ENCODE results near the gene MX2.

Gene MX2

GRCh38 chr21:41399246-41399800 lies 37.5 kb downstream of the MX2 start:
- DNase-seq (ENCODE audit: low spot score) (no peak), ATAC-seq (ENCODE audit: low read depth) (no peak)
- Histone ChIP-seq H3K27ac (ENCODE audit: poor library complexity, severe bottlenecking) (no peak overlapping the region), H3K4me1 (ENCODE audit: insufficient read depth, poor library complexity, severe bottlenecking) (no peaks in the 10 kb centered on the region), H3K9me3 (ENCODE audit: severe bottlenecking) (no peaks in the 10 kb centered on the region), H3K27me3 (ENCODE audit: insufficient read depth, poor library complexity, severe bottlenecking) (no peaks in the 10 kb centered on the region), H3K4me3 (ENCODE audit: severe bottlenecking) (no peak overlapping the region), H3K36me3 (ENCODE audit: low read depth) (no peaks in the 10 kb centered on the region)
- TF ChIP-seq, protein P1, sequence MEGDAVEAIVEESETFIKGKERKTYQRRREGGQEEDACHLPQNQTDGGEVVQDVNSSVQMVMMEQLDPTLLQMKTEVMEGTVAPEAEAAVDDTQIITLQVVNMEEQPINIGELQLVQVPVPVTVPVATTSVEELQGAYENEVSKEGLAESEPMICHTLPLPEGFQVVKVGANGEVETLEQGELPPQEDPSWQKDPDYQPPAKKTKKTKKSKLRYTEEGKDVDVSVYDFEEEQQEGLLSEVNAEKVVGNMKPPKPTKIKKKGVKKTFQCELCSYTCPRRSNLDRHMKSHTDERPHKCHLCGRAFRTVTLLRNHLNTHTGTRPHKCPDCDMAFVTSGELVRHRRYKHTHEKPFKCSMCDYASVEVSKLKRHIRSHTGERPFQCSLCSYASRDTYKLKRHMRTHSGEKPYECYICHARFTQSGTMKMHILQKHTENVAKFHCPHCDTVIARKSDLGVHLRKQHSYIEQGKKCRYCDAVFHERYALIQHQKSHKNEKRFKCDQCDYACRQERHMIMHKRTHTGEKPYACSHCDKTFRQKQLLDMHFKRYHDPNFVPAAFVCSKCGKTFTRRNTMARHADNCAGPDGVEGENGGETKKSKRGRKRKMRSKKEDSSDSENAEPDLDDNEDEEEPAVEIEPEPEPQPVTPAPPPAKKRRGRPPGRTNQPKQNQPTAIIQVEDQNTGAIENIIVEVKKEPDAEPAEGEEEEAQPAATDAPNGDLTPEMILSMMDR (IDR thresholded peaks at IDR 0.05; ENCODE audit: poor library complexity, severe bottlenecking) = no peak

GRCh38 chr21:41402231-41402630 lies 40.4 kb downstream of the MX2 start:
- no peaks in the 10 kb centered on the region for H3K4me1 ChIP-seq (ENCODE audit: insufficient read depth, poor library complexity, severe bottlenecking)
- H3K27me3 ChIP-seq (ENCODE audit: insufficient read depth, poor library complexity, severe bottlenecking) = no peaks in the 10 kb centered on the region
- no peak overlapping the region for H3K27ac ChIP-seq (ENCODE audit: poor library complexity, severe bottlenecking)
- no peak overlapping the region for H3K4me3 ChIP-seq (ENCODE audit: severe bottlenecking)
- no peak for DNase-seq (ENCODE audit: low spot score)
- no peaks in the 10 kb centered on the region for H3K9me3 ChIP-seq (ENCODE audit: severe bottlenecking)
- no peaks in the 10 kb centered on the region for H3K36me3 ChIP-seq (ENCODE audit: low read depth)
- TF ChIP-seq, protein P1 (IDR thresholded peaks at IDR 0.05; ENCODE audit: poor library complexity, severe bottlenecking) = no peak
- ATAC-seq (ENCODE audit: low read depth) = no peak

DNA sequence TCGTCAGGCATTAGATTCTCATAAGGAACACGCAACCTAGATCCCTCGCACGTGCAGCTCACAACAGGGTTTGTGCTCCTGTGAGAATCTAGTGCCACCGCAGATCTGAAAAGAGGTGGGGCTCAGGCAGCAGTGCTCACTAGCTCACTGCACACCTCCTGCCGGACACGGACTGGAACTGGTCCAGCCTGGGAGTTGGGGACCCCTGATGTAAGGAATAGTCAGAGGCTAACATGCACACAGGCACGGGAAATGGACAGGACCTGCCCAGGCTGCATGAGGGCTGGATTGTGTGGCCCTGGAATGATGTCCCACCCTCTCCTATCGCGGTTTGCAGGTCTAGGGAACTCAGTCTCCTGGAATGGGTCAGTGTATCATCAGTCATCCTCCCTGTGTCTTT lies 41.0 kb downstream of the MX2 start:
- Histone ChIP-seq H3K27ac (ENCODE audit: poor library complexity, severe bottlenecking) (no peak overlapping the region), H3K27me3 (ENCODE audit: insufficient read depth, poor library complexity, severe bottlenecking) (no peaks in the 10 kb centered on the region), H3K9me3 (ENCODE audit: severe bottlenecking) (no peaks in the 10 kb centered on the region), H3K4me1 (ENCODE audit: insufficient read depth, poor library complexity, severe bottlenecking) (no peaks in the 10 kb centered on the region), H3K36me3 (ENCODE audit: low read depth) (no peaks in the 10 kb centered on the region), H3K4me3 (ENCODE audit: severe bottlenecking) (no peak overlapping the region)
- ATAC-seq (ENCODE audit: low read depth) (no peak), DNase-seq (ENCODE audit: low spot score) (no peak)
- TF ChIP-seq, protein P1 (IDR thresholded peaks at IDR 0.05; ENCODE audit: poor library complexity, severe bottlenecking) = no peak

GRCh38 chr21:41403331-41403730 lies 41.5 kb downstream of the MX2 start:
- ATAC-seq (ENCODE audit: low read depth) = no peak
- DNase-seq (ENCODE audit: low spot score) = no peak
- Histone ChIP-seq H3K27ac (ENCODE audit: poor library complexity, severe bottlenecking) (no peak overlapping the region), H3K4me1 (ENCODE audit: insufficient read depth, poor library complexity, severe bottlenecking) (no peaks in the 10 kb centered on the region), H3K4me3 (ENCODE audit: severe bottlenecking) (no peak overlapping the region), H3K27me3 (ENCODE audit: insufficient read depth, poor library complexity, severe bottlenecking) (no peaks in the 10 kb centered on the region), H3K36me3 (ENCODE audit: low read depth) (no peaks in the 10 kb centered on the region), H3K9me3 (ENCODE audit: severe bottlenecking) (no peaks in the 10 kb centered on the region)
- TF ChIP-seq, protein P1 (IDR thresholded peaks at IDR 0.05; ENCODE audit: poor library complexity, severe bottlenecking) = no peak

GRCh38 chr21:41403966-41404365 lies 42.1 kb downstream of the MX2 start:
- TF ChIP-seq, protein P1 (IDR thresholded peaks at IDR 0.05; ENCODE audit: poor library complexity, severe bottlenecking) = no peak
- no peaks in the 10 kb centered on the region for H3K9me3 ChIP-seq (ENCODE audit: severe bottlenecking)
- H3K36me3 ChIP-seq (ENCODE audit: low read depth) = no peaks in the 10 kb centered on the region
- no peak overlapping the region for H3K27ac ChIP-seq (ENCODE audit: poor library complexity, severe bottlenecking)
- ATAC-seq (ENCODE audit: low read depth) (no peak), DNase-seq (ENCODE audit: low spot score) (no peak)
- no peaks in the 10 kb centered on the region for H3K27me3 ChIP-seq (ENCODE audit: insufficient read depth, poor library complexity, severe bottlenecking)
- H3K4me1 ChIP-seq (ENCODE audit: insufficient read depth, poor library complexity, severe bottlenecking) = no peaks in the 10 kb centered on the region
- no peak overlapping the region for H3K4me3 ChIP-seq (ENCODE audit: severe bottlenecking)
